Liver (tissue), 9 donors: Measurements from ENCODE around the gene GAMT. TPM values are rescaled to one million over a fixed set of nuclear protein-coding genes. Genes with fewer than 3 reads are reported as not detected.

Experiments
- DNase-seq: peaks from one replicate; pipeline ENCODE4 v3.0.0-alpha.2; 2017; ENCODE audit warnings: low spot score
- H3K27ac ChIP-seq, 2 donors: one replicate each; pipeline ENCODE4 v1.7.0; 2013; ENCODE audit warnings: inconsistent platforms in 2 of 2, low read length in 2 of 2, control low read depth in 1 of 2, low read depth in 1 of 2, mild to moderate bottlenecking in 1 of 2
- H3K27me3 ChIP-seq, 4 donors: one replicate each; pipeline versions ENCODE4 v1.6.1 to v1.7.0; 2013; ENCODE audit warnings: low read length in 3 of 4, inconsistent platforms in 1 of 4, mild to moderate bottlenecking in 1 of 4, moderate library complexity in 1 of 4; ENCODE audit not compliant: control insufficient read depth in 4 of 4, insufficient read depth in 4 of 4
- H3K36me3 ChIP-seq, 4 donors: one replicate each; pipeline versions ENCODE4 v1.6.1 to v1.7.0; 2013; ENCODE audit warnings: low read length in 3 of 4, mild to moderate bottlenecking in 3 of 4, low read depth in 1 of 4, moderate library complexity in 1 of 4; ENCODE audit not compliant: control insufficient read depth in 4 of 4, insufficient read depth in 3 of 4
- H3K4me1 ChIP-seq, 4 donors: one replicate each; pipeline versions ENCODE4 v1.6.1 to v1.7.0; 2013; ENCODE audit warnings: low read length in 3 of 4, mild to moderate bottlenecking in 3 of 4, moderate library complexity in 1 of 4; ENCODE audit not compliant: control insufficient read depth in 4 of 4, insufficient read depth in 4 of 4
- H3K4me3 ChIP-seq, 3 donors: one replicate each; pipeline versions ENCODE4 v1.6.1 to v1.7.0; 2013; ENCODE audit warnings: low read length in 3 of 3, control low read depth in 1 of 3, low read depth in 1 of 3, mild to moderate bottlenecking in 1 of 3
- H3K9ac ChIP-seq, 2 donors: one replicate each; pipeline ENCODE4 v1.7.0; 2013; ENCODE audit warnings: low read length in 2 of 2, mild to moderate bottlenecking in 2 of 2, moderate library complexity in 2 of 2, control low read depth in 1 of 2, low read depth in 1 of 2
- H3K9me3 ChIP-seq, 4 donors: one replicate each; pipeline versions ENCODE4 v1.6.1 to v1.7.0; 2013; ENCODE audit warnings: low read length in 3 of 4; ENCODE audit not compliant: control insufficient read depth in 4 of 4
- FOXA1 ChIP-seq: IDR thresholded peaks from 2 replicates; pipeline ENCODE4 v1.6.1; 2016; ENCODE audit warnings: antibody characterized with exemption
- HNF4G ChIP-seq: IDR thresholded peaks from 2 replicates; pipeline ENCODE4 v1.6.1; 2016; ENCODE audit warnings: antibody characterized with exemption
- NR2F2 ChIP-seq: IDR thresholded peaks from 2 replicates; pipeline ENCODE4 v1.6.1; 2016; ENCODE audit warnings: antibody characterized with exemption
- RAD21 ChIP-seq, 2 donors: IDR thresholded peaks; 2 replicates each; pipeline ENCODE4 v1.6.1; 2016; ENCODE audit warnings: antibody characterized with exemption in 2 of 2, mild to moderate bottlenecking in 2 of 2
- RXRA ChIP-seq, 2 donors: IDR thresholded peaks; 2 replicates each; pipeline ENCODE4 v1.6.1; 2017 to 2018; ENCODE audit warnings: antibody characterized with exemption in 2 of 2, mild to moderate bottlenecking in 1 of 2
- SP1 ChIP-seq: IDR thresholded peaks from 2 replicates; pipeline ENCODE4 v1.6.1; 2018; ENCODE audit warnings: antibody characterized with exemption, mild to moderate bottlenecking
- WGBS: extraction: QIAGEN DNeasy Blood & Tissue Kit; methylation state at CpG from one replicate; pipeline ENCODE4 v1.1.7; 2013; 5-methylcytosine and 5-hydroxymethylcytosine counted together
- polyA plus RNA-seq, 2 donors: library from polyadenylated mRNA; stranded (reverse) in 1 of 2; unstranded in 1 of 2; fragments of 200-250 nt in 1 of 2; fragments of >200 nt in 1 of 2; fragmentation: Nextera tagmentation in 1 of 2; extraction: Ambion mirVana in 1 of 2; gene quantifications; one replicate each; pipeline versions ENCODE4 v1.2.1 to v1.2.3, GENCODE V29; 2013 to 2015
- total RNA-seq, 2 donors: library from RNA; depleted of rRNA; stranded (reverse); fragments of >200 nt; gene quantifications; one replicate each; pipeline ENCODE4 v1.2.3, GENCODE V29; 2014
- TF ChIP-seq, protein P1 (sequence below): fragments of 150-350 bp; IDR thresholded peaks from 2 replicates; pipeline ENCODE4 v1.5.1; 2017; ENCODE audit warnings: improper control_type of control experiment, low read depth, low read length; ENCODE audit not compliant: missing input control
- TF ChIP-seq, protein P2 (sequence below): IDR thresholded peaks from 2 replicates; pipeline ENCODE4 v1.6.1; 2016; ENCODE audit warnings: antibody characterized with exemption, mild to moderate bottlenecking
- TF ChIP-seq, protein P3 (sequence below): IDR thresholded peaks from 2 replicates; pipeline ENCODE4 v1.6.1; 2016; ENCODE audit warnings: antibody characterized with exemption
- TF ChIP-seq, protein P4 (sequence below): IDR thresholded peaks from 2 replicates; pipeline ENCODE4 v1.6.1; 2016; ENCODE audit warnings: antibody characterized with exemption
- donor health status: healthy.
- donor health status: healthy.
- donor health status: healthy.
- donor health status: healthy.
- donor health status: healthy.

GAMT gene
- 100 to 1,000 TPM in 1 of 2 donors, 10 to 100 TPM in 1; 76.2 to 181 TPM for total RNA-seq
- polyA plus RNA-seq = 100 to 1,000 TPM; 367 to 394 TPM

DNA sequence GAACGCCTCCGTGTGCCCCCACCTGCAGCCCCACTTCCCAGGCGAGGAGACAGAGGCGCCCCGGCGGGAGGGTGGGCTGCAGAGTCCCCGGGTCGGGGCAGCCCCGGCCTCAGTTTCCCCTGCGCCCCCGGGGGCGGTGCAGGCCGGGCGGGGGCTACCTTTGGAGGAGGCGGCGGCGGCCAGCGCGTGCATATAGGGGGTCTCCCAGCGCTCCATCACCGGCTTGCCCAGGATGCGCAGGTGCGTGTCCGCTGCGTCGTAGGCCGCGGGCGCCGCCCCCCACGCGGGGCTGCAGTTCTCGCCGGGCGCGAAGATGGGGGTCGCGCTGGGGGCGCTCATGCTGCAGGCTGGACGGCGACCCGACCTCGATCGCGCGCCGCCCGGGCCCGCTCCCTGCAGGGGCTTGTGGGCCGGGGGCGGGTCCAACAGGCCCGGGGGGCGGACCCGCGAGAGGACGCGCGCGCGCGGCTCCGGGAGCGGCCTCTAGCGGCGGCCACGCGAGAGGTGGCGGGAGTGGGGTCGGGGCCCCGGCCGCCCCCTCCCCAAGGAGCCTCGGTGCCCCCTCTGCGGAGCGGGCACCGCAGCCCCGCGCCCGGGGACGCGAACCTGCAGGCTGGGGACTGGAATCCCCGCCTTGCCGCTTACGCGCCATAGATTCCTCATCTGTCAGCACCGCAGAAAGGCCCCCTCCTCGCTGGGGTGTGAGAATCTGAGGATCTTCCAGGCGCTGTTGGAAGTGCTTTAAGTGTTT lies at the start of gene GAMT:
GAMT (minus strand) TSS at position 405 of the 751 bp plus-strand sequence; CDS start at position 339, 66 bp downstream.
- Histone ChIP-seq H3K27me3 (no peaks in the 10 kb centered on the region), H3K27ac (peak within 1 kb of the TSS; percentile 73 to 89), H3K9me3 (no peaks in the 10 kb centered on the region), H3K9ac (peak within 1 kb of the TSS; percentile 64 to 70), H3K36me3 (peaks cover 0 to 6% (median 2%) of the 10 kb centered on the region in 4 donors), H3K4me1 (peaks cover 18 to 49% (median 33%) of the 10 kb centered on the region in 4 donors), H3K4me3 (peak within 1 kb of the TSS; percentile 51 to 94 (median 72))
- TF ChIP-seq FOXA1 (no peak), SP1 (no peak), RXRA (IDR thresholded peaks at IDR 0.05) (no peak)
- TF ChIP-seq, protein P1, sequence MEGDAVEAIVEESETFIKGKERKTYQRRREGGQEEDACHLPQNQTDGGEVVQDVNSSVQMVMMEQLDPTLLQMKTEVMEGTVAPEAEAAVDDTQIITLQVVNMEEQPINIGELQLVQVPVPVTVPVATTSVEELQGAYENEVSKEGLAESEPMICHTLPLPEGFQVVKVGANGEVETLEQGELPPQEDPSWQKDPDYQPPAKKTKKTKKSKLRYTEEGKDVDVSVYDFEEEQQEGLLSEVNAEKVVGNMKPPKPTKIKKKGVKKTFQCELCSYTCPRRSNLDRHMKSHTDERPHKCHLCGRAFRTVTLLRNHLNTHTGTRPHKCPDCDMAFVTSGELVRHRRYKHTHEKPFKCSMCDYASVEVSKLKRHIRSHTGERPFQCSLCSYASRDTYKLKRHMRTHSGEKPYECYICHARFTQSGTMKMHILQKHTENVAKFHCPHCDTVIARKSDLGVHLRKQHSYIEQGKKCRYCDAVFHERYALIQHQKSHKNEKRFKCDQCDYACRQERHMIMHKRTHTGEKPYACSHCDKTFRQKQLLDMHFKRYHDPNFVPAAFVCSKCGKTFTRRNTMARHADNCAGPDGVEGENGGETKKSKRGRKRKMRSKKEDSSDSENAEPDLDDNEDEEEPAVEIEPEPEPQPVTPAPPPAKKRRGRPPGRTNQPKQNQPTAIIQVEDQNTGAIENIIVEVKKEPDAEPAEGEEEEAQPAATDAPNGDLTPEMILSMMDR = peak; percentile 38
- TF ChIP-seq, protein P2, sequence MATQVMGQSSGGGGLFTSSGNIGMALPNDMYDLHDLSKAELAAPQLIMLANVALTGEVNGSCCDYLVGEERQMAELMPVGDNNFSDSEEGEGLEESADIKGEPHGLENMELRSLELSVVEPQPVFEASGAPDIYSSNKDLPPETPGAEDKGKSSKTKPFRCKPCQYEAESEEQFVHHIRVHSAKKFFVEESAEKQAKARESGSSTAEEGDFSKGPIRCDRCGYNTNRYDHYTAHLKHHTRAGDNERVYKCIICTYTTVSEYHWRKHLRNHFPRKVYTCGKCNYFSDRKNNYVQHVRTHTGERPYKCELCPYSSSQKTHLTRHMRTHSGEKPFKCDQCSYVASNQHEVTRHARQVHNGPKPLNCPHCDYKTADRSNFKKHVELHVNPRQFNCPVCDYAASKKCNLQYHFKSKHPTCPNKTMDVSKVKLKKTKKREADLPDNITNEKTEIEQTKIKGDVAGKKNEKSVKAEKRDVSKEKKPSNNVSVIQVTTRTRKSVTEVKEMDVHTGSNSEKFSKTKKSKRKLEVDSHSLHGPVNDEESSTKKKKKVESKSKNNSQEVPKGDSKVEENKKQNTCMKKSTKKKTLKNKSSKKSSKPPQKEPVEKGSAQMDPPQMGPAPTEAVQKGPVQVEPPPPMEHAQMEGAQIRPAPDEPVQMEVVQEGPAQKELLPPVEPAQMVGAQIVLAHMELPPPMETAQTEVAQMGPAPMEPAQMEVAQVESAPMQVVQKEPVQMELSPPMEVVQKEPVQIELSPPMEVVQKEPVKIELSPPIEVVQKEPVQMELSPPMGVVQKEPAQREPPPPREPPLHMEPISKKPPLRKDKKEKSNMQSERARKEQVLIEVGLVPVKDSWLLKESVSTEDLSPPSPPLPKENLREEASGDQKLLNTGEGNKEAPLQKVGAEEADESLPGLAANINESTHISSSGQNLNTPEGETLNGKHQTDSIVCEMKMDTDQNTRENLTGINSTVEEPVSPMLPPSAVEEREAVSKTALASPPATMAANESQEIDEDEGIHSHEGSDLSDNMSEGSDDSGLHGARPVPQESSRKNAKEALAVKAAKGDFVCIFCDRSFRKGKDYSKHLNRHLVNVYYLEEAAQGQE = no peak
- DNase-seq = no peak
- WGBS = under 1% methylated on average over 87 of the region's 87 CpGs

DNA sequence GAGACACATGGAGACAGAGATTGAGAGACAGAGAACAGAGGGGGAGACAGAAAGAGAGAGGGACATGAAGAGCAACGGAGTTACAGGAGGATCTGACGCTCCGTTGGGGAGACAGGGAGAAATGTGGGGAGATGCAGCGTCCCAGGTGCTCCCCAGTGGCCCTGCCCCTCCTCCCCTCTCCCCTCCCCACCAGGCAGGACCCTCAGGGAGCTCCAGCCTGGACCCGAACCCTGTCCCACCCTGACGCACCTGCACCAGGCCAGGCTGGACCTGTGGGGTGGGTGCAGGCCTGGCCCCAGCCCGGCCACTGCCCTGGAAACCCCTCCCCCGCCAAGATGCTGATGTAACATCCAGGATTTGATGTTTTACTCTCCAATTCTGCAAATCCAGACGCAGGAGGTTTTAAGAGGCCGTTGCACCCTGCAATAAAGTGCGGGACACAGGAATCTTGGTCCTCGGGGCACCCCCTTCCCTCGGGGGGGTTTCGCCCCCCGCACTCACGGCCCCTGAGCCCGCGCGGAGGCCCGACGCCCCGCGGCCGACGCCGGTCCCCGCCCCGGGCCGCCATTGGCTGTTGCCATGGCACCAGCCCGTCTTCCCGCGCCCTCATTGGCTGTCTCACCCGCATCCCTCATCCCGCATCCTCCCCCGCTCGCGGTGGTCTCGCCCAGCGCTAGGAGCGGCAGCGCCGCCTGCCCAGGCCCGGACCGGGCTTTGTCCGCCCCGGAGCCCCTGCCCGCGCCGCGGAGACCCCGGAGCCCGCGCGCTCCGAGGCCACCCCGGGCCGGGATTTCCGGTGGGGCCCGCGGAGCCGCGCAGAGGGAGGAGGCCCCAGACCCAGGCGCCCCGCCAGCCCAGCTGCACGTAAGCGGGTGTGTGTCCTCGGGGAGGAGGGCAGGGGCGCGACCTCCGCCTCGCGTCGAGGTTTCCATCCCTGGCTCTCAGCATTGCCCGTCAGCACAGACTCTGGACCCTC lies 48.4 kb upstream of the GAMT start, which contains the start of gene APC2:
APC2 (plus strand) TSS at position 655 of the 976 bp plus-strand sequence. CDS start 2,881 bp downstream, outside the sequence.
- Histone ChIP-seq H3K4me3 (no peak within 1 kb of the TSS), H3K9ac (no peak within 1 kb of the TSS), H3K36me3 (no peaks in the 10 kb centered on the region), H3K9me3 (no peaks in the 10 kb centered on the region), H3K27ac (no peak within 1 kb of the TSS), H3K4me1 (peaks cover 3 to 26% (median 12%) of the 10 kb centered on the region in 4 donors), H3K27me3 (peaks cover 11 to 26% (median 19%) of the 10 kb centered on the region in 4 donors)
- DNase-seq = no peak
- TF ChIP-seq NR2F2 (no peak), RXRA (IDR thresholded peaks at IDR 0.05) (no peak), RAD21 (IDR thresholded peaks at IDR 0.05) (no peak), HNF4G (no peak), FOXA1 (no peak)
- TF ChIP-seq, protein P1 = no peak
- TF ChIP-seq, protein P3, sequence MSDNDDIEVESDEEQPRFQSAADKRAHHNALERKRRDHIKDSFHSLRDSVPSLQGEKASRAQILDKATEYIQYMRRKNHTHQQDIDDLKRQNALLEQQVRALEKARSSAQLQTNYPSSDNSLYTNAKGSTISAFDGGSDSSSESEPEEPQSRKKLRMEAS = no peak
- TF ChIP-seq, protein P4, sequence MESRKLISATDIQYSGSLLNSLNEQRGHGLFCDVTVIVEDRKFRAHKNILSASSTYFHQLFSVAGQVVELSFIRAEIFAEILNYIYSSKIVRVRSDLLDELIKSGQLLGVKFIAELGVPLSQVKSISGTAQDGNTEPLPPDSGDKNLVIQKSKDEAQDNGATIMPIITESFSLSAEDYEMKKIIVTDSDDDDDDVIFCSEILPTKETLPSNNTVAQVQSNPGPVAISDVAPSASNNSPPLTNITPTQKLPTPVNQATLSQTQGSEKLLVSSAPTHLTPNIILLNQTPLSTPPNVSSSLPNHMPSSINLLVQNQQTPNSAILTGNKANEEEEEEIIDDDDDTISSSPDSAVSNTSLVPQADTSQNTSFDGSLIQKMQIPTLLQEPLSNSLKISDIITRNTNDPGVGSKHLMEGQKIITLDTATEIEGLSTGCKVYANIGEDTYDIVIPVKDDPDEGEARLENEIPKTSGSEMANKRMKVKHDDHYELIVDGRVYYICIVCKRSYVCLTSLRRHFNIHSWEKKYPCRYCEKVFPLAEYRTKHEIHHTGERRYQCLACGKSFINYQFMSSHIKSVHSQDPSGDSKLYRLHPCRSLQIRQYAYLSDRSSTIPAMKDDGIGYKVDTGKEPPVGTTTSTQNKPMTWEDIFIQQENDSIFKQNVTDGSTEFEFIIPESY = no peak
- 8% methylated on average over 74 of the region's 74 CpGs for WGBS
